GM18909 (cell line): ENCODE measurements around the gene SI.
"Not testable (repeated sequence)": the region's sequence is repeated elsewhere in the genome, so short reads cannot be mapped to it uniquely, and the experiment has no call there.

ENCODE experiments used
- ATAC-seq: cut with Tn5 transposase; IDR thresholded peaks from one replicate; pipeline ENCODE4 v1.9.1; 2021; ENCODE audit warnings: mild to moderate bottlenecking; ENCODE audit not compliant: unreplicated experiment, poor library complexity

The SI gene

DNA sequence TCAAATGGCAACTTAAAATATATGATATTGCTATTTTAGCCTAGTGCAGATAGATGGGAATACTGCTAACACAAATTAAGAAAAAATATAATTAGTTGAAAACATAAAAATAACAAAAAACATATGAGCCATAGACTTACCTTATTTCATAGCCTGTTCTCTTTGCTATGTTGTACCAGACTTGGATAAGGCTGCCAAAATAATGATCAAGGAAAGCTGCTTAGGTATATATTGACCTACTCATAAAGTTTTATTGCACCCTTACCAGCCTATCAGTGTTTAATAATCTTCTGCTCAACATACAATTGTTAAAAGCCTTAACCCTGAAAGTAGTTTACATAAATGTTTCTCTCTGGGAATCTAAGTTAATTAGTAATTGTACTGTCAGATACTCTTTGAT is at the start of gene SI:
SI (minus strand) TSS at position 204 of the 400 bp plus-strand sequence. CDS start 2,484 bp downstream, outside the sequence.
- no peak for ATAC-seq

DNA sequence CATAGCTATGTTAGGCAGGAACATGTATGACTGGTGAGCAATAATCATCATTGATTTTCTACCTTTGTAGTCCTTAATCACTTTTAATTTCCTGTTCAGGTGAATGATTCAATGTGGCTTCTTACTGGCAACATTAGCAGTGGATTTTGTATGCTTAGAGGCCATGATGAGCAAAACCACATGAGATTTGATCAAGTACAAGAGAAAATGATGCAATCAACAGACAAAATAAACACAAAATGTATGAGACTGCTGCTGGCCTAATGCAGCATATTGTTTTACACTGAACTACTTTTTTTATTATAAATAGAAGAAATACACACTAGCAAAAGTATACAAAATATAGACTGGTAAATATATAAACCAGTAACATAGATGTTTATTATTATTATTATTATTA is 47.5 kb upstream of the SI start:
- ATAC-seq: no peak

DNA sequence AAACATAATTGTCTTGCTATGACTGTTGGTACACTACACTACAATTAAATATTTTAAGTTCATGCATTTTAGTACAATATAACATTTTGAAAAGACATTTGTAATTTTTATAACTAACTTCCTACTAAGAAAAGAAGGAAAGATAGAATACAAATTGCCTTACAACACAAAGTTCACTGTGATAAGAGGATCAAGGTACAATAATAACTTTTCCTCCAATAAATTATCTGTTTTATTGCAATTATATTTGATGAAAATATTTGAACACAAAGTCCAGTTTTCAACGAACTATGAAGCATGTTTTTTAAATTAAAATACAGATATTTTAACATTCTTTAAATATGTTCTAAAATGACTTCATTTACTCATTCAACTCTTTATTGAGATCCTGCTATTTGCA is 33.1 kb upstream of the SI start:
- no peak for ATAC-seq

DNA sequence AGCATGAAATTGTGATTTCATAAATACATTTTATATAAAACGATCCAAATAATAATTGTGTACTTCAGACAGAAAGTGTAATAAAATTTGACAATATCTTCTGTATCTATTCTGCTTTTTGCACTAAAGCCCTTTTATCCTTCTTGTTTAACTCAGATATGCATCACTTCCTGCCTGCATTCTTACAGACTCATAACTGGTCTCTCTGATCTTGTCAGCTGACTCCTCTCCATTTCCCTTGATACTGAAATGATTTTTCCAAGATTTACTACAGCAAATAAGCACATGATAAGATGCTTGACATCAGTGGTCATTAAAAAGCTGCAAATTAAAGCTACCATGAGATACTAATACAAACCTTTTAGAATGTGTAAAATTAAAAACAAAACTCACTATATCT is 25.3 kb upstream of the SI start:
- no peak for ATAC-seq

DNA sequence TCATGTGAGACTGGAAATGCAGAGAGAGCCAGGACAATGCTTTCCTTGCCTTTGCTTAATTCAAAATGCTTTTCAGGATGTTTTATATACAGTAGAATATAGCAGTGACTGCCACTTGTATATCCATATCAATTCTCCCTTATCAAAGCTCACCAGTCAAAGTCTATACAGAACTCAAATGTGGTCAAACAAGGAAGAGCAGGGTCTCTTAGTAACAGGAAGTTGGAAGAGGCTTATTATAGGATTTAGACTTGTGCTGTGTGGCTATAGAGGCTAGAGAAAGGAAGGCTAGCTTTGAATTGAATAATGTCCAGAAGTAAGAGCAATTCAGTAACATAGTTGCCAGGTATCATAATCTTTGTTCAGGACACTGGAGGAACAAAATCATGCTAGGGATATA is 4.4 kb upstream of the SI start:
- no peak for ATAC-seq

DNA sequence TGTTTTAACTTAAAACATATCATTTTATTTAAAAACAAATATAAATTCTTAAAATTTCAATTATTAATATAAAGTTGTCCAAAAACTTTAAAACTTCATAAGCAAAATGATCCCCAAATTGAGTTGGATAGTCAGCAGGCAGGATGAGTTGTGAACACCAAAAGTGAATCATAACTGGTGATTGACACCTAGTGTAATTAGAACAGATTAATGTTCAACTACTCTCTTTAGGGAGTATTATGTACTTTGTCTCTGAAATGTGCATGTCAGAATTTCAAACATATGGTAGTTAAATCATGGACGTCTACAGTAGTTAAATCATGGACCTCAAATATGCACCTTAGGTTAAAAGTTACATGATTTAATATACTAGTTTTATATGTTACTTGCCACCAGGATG is 2.9 kb upstream of the SI start:
- no peak for ATAC-seq

DNA sequence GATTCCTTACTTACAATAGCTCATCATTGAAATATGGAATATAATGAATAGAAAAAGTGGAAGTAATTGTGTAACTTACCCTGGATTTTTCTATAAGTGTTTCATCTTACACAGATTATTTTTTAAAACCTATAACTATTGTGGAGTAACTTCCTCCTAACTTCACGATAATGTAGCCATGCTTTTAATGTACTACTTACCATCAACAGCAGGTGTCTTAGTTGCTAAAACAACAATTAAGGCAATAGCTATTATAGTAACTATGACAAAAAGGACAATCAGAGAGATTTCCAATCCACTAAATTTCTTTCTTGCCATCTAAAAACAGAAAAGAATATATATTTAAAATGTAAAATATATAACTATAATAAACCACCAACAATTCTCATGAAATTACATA is 2.6 kb downstream of the SI start:
- ATAC-seq: no peak

DNA sequence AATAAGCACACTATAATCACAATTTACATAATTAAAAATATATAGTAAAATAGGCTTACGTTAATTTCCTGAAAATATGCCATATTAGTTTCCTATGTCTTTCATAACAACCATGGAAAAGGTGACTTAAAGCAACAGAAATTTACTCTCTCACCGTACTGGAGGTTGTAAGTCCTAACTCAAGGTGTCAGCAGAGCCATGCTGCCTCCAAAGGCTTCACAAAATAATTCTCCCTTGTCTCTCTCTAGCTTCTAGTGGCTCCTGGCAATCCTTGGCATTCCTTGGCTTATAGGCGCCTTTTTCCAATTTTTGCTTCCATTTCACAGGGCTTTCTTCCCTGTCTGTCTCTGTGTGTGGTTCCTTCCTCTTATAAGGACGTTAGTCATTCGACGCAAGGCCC is 7.6 kb downstream of the SI start:
- no peak for ATAC-seq

DNA sequence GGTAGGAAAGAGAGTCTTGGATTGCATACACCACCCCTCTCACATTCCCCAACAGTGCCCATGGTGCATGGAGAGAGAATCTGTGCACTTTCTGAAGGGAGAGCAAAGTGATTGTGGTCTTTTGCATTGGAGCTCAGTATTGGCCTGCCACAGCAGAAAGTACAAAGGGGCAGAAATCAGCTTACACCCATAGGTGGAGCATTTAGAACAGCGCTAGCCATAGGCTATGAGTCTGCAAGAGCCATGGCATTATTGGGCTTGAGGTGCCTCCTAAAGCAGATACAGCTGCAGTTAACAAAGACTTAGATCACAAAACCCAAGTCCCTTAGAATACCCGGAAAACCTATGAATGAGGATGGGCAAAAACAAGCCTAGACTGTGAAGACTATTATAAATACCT is 21.8 kb downstream of the SI start:
- ATAC-seq: no peak

DNA sequence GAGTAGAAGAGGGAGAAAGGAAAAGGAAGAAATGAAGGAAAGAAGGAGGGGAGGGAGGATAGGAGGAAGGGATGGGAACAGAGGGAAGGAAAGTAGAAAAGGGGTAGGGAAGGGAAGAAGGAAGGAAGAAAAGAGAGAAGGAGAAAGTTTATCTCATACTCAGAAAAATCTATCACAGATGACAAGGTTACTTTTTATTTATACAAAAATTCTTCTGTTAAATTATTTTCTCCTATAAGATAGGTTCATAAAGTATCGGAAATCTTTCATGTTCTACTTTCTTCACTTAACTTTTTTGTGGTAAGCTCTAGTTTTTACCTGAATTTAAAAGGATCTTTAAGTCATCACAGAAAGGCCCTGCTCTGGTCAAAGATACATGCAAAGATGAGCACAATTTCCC is 38.1 kb downstream of the SI start:
- ATAC-seq: no peak

DNA sequence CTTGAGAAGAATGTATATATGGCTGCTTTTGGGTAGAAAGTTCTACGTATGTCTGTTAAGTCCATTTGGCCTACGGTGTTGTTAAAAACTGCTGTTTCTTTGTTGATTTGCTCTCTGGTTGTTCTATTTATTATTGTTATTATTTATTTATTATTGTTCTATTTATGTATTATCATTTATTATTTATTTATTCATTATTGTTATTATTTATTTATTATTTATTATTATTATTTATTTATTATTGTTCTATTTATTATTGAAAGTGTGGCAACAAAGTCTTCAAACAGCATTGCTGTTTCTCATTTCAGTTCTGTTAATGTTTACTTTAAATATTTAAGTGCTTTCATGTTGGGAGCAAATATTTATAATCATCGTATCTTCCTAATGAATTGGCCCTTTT is 66.7 kb downstream of the SI start:
- ATAC-seq: no peak

DNA sequence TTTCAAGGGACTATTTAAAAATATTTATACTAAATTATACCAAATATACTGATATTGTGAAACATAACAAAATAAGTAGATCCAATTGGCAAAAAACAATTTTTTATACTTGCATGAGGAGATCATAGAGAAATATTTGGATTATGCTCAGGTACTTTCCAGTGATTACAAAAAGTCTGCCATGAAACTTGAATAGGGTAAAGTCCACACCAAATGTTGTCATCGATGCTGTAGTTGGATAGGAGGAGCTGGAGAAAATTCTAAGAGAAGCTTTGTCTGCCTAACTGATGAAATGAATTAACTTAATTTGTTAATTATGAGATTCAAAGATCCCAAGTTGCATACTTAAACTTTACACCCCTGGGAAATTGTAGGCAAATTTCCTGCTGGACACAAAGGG is 93.3 kb downstream of the SI start:
- ATAC-seq: no peak

DNA sequence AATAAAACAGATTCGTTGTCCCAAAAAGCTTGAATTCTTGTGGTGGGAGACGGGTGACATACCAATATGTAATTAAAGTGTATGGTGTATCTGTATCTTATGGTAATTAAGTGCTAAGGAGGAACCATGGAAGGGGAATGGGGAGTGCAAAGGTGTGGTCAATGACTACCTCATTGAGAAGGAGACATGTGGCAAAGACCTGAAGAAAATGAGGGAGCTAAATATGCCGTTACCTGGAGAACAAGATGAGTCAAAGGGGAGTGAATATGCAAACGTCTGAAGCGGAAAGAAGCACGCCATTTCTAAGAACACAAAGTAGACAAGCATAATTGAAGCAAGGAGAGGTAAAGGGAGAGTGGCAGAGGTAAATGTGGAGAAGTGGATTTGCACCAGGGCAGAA is 115.7 kb downstream of the SI start:
- no peak for ATAC-seq

DNA sequence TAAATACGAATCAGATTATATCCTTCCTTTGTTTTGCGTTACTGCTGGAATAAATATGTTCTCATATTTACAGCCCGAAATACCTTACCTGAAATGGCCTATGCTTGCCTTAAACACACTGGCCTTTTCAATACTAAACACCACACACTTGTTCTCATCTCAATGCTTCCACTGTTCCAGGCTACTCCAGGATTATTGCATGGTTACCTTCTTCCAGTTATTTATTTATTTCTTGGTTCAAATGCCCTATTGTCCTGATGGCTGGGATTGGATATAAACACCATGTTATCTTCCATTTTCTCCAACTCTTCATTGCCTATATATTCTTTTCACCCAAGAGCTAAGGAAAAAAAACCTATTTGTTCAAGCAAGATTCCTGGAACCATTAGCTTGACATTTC is 125.3 kb downstream of the SI start:
- no peak for ATAC-seq

DNA sequence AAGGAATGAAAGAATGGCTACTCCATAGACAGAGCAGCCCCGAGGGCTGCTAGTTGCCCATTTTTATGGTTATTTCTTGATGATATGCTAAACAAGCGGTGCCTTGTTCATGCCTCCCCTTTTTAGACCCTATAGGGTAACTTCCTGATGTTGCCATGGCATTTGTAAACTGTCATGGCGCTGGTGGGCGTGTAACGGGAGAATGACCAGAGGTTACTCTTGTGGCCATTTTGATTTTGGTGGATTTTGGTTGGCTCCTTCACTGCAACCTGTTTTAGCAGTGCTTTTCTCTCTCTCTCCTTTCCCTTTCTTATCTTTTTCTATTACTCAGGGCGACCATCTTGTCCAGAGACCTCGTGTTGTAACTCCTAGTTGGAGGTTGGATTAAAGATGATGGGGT is 126.9 kb downstream of the SI start:
- ATAC-seq: not testable (repeated sequence)

DNA sequence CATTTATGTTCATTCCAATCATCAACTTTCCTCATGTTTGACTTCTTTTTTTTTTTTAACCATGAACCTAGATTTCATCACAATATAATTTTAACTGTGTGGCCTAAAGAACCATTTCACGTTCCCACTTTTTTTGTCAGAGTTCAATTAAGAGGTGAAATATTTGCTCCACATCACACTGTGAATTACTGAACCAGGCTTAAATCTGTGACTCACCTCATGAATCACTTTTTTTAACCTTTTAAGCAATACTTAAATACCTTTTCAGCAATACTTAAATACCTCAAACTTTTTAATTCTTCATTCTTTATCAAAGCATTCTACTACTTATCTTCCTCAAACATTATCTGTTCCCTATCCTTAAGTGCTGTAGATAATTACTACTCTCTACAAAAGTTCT is 137.6 kb downstream of the SI start:
- ATAC-seq: no peak

DNA sequence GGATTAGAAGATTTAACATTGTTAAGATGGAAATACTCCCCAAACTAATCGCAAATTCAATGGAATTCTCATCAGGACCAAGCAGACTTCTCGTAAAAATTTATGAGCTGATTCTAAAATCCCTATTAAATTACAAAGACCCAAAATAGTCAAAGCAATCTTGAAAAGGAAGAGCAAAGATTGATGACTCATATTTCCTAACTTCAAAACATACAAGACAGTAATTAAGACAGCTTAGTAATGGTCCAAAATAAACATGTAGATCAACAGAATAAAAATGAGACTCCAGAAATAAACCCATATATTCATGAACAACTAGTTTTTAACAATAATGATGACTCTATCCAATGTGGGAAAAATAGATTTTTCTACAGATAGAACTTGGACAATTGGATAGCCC is 148.7 kb downstream of the SI start:
- no peak for ATAC-seq
